Adrenal gland (tissue), 5 donors: ENCODE results near the gene LINS1.

ENCODE experiments used
- CTCF ChIP-seq, 6 experiments: fragments of 450-650 bp in 4 of 6; fragments of 200-600 bp in 2 of 6; sonication (generic) in 1 of 6; IDR thresholded peaks; 1 replicate in 5 of 6; 2 replicates in 1 of 6; pipeline versions ENCODE4 v1.5.1 to v1.8.0; 2016 to 2021; ENCODE audit warnings: antibody characterized with exemption in 6 of 6, mild to moderate bottlenecking in 2 of 6, moderate library complexity in 1 of 6
- POLR2A ChIP-seq, 2 donors: fragments of 450-650 bp; IDR thresholded peaks; one replicate each; pipeline ENCODE4 v1.6.1; 2017; ENCODE audit warnings: antibody characterized with exemption in 2 of 2, mild to moderate bottlenecking in 2 of 2, moderate library complexity in 1 of 2
- donor health status: DM: no; HTN: no; CAD: no.

GRCh38 chr15:100631831-100632230 lies 29.8 kb upstream of the LINS1 start:
- no peak for TF ChIP-seq POLR2A (IDR thresholded peaks at IDR 0.05)
- no peak for TF ChIP-seq CTCF (IDR thresholded peaks at IDR 0.05)
